Activated naive CD8-positive, alpha-beta T cell treated with anti-CD3 and anti-CD28 coated beads, Interleukin-2, amount 50 U/mL, for 24 hours (primary cell): Measurements from ENCODE around the gene FCHO2.
"Not testable (repeated sequence)": the region's sequence is repeated elsewhere in the genome, so short reads cannot be mapped to it uniquely, and the experiment has no call there.

Source experiments
- ATAC-seq: fragments of 150-1000 bp; cut with Tn5 transposase; one replicate; pipeline ENCODE4 v1.10.0; 2021
- DNase-seq: peaks from one replicate; pipeline ENCODE4 v3.0.0; 2021
- H3K27ac Mint-ChIP-seq: one replicate; pipeline ENCODE4 v1.8.0; 2021; ENCODE audit warnings: mild to moderate bottlenecking, mixed read lengths
- H3K27me3 Mint-ChIP-seq: one replicate; pipeline ENCODE4 v1.8.0; 2021; ENCODE audit warnings: mixed read lengths
- H3K36me3 Mint-ChIP-seq: one replicate; pipeline ENCODE4 v1.8.0; 2021; ENCODE audit warnings: low read depth, mixed read lengths
- H3K4me1 Mint-ChIP-seq: one replicate; pipeline ENCODE4 v1.8.0; 2021; ENCODE audit warnings: mixed read lengths
- H3K4me3 Mint-ChIP-seq: one replicate; pipeline ENCODE4 v1.8.0; 2021; ENCODE audit warnings: mild to moderate bottlenecking, moderate library complexity, mixed read lengths
- H3K9me3 Mint-ChIP-seq: one replicate; pipeline ENCODE4 v1.8.0; 2021; ENCODE audit warnings: mixed read lengths

Gene FCHO2

GRCh38 chr5:72943307-72943706 lies 12.5 kb upstream of the FCHO2 start:
- Mint-ChIP-seq H3K36me3 (no peaks in the 10 kb centered on the region), H3K4me1 (no peaks in the 10 kb centered on the region), H3K9me3 (no peaks in the 10 kb centered on the region), H3K4me3 (no peak overlapping the region), H3K27ac (no peak overlapping the region), H3K27me3 (peaks cover 37% of the 10 kb centered on the region)
- ATAC-seq (no peak), DNase-seq (no peak)

GRCh38 chr5:72947498-72947897 lies 8.3 kb upstream of the FCHO2 start:
- no peaks in the 10 kb centered on the region for H3K9me3 Mint-ChIP-seq
- H3K27me3 Mint-ChIP-seq, result peaks cover 31% of the 10 kb centered on the region
- H3K36me3 Mint-ChIP-seq, result no peaks in the 10 kb centered on the region
- no peaks in the 10 kb centered on the region for H3K4me1 Mint-ChIP-seq
- no peak overlapping the region for H3K4me3 Mint-ChIP-seq
- ATAC-seq (no peak), DNase-seq (no peak)
- no peak overlapping the region for H3K27ac Mint-ChIP-seq

- no peak for DNase-seq
- Mint-ChIP-seq H3K9me3 (no peaks in the 10 kb centered on the region), H3K27ac (no peak overlapping the region), H3K4me3 (no peak overlapping the region), H3K36me3 (no peaks in the 10 kb centered on the region), H3K27me3 (peaks cover 39% of the 10 kb centered on the region), H3K4me1 (no peaks in the 10 kb centered on the region)
- no peak for ATAC-seq
These were observed 6.4 kb upstream of the FCHO2 start for GRCh38 chr5:72949481-72949880.

GRCh38 chr5:72951671-72952468 lies 4.0 kb upstream of the FCHO2 start:
- ATAC-seq (no peak), DNase-seq (no peak)
- Mint-ChIP-seq H3K36me3 (peaks cover 2% of the 10 kb centered on the region), H3K27ac (no peak overlapping the region), H3K4me3 (no peak overlapping the region), H3K27me3 (peaks cover 49% of the 10 kb centered on the region), H3K9me3 (no peaks in the 10 kb centered on the region), H3K4me1 (peaks cover 16% of the 10 kb centered on the region)

GRCh38 chr5:72954389-72954788 lies 1.5 kb upstream of the FCHO2 start:
- peaks cover 21% of the 10 kb centered on the region for H3K4me1 Mint-ChIP-seq
- no peak overlapping the region for H3K4me3 Mint-ChIP-seq
- ATAC-seq (no peak), DNase-seq (no peak)
- H3K27me3 Mint-ChIP-seq, result peaks cover 55% of the 10 kb centered on the region
- no peak overlapping the region for H3K27ac Mint-ChIP-seq
- peaks cover 2% of the 10 kb centered on the region for H3K36me3 Mint-ChIP-seq
- no peaks in the 10 kb centered on the region for H3K9me3 Mint-ChIP-seq

GRCh38 chr5:72955143-72955767 lies 586 bp upstream of the FCHO2 start:
- peak overlapping the region; percentile 86 for H3K27ac Mint-ChIP-seq
- peak; percentile 12 for ATAC-seq
- H3K4me1 Mint-ChIP-seq, result peaks cover 21% of the 10 kb centered on the region
- peaks cover 2% of the 10 kb centered on the region for H3K36me3 Mint-ChIP-seq
- peaks cover 63% of the 10 kb centered on the region for H3K27me3 Mint-ChIP-seq
- H3K9me3 Mint-ChIP-seq, result no peaks in the 10 kb centered on the region
- H3K4me3 Mint-ChIP-seq, result peak overlapping the region; percentile 85
- DNase-seq, result no peak

GRCh38 chr5:72956324-72957140 lies 691 bp downstream of the FCHO2 start:
- Mint-ChIP-seq H3K36me3 (peaks cover 2% of the 10 kb centered on the region), H3K27me3 (peaks cover 59% of the 10 kb centered on the region), H3K4me3 (peak overlapping the region; percentile 82), H3K9me3 (no peaks in the 10 kb centered on the region), H3K4me1 (peaks cover 21% of the 10 kb centered on the region), H3K27ac (peak overlapping the region; percentile 48)
- ATAC-seq, result peak; percentile 38
- DNase-seq, result peak; percentile 20

GRCh38 chr5:72957337-72957736 lies 1.5 kb downstream of the FCHO2 start:
- peaks cover 53% of the 10 kb centered on the region for H3K27me3 Mint-ChIP-seq
- peaks cover 2% of the 10 kb centered on the region for H3K36me3 Mint-ChIP-seq
- ATAC-seq (no peak), DNase-seq (no peak)
- no peak overlapping the region for H3K27ac Mint-ChIP-seq
- peak overlapping the region; percentile 82 for H3K4me3 Mint-ChIP-seq
- no peaks in the 10 kb centered on the region for H3K9me3 Mint-ChIP-seq
- H3K4me1 Mint-ChIP-seq, result peaks cover 21% of the 10 kb centered on the region

GRCh38 chr5:72959257-72959656 lies 3.4 kb downstream of the FCHO2 start:
- DNase-seq, result no peak
- Mint-ChIP-seq H3K36me3 (peaks cover 2% of the 10 kb centered on the region), H3K27me3 (peaks cover 47% of the 10 kb centered on the region), H3K4me3 (no peak overlapping the region), H3K9me3 (no peaks in the 10 kb centered on the region), H3K27ac (no peak overlapping the region), H3K4me1 (peaks cover 21% of the 10 kb centered on the region)
- ATAC-seq, result no peak

- not testable (repeated sequence) for H3K27me3 Mint-ChIP-seq, H3K9me3 Mint-ChIP-seq, H3K36me3 Mint-ChIP-seq, H3K27ac Mint-ChIP-seq, H3K4me1 Mint-ChIP-seq, H3K4me3 Mint-ChIP-seq, DNase-seq, ATAC-seq
These were observed 18.6 kb downstream of the FCHO2 start for GRCh38 chr5:72974481-72974880.

- H3K4me1 Mint-ChIP-seq, H3K9me3 Mint-ChIP-seq, H3K27me3 Mint-ChIP-seq: not testable (repeated sequence)
These were observed 21.0 kb downstream of the FCHO2 start for GRCh38 chr5:72976810-72977209.

GRCh38 chr5:72985719-72986118 lies 29.9 kb downstream of the FCHO2 start:
- Mint-ChIP-seq H3K27me3 (peaks cover 9% of the 10 kb centered on the region), H3K4me3 (no peak overlapping the region), H3K9me3 (no peaks in the 10 kb centered on the region), H3K27ac (no peak overlapping the region), H3K4me1 (peaks cover 2% of the 10 kb centered on the region), H3K36me3 (peaks cover 1% of the 10 kb centered on the region)
- no peak for ATAC-seq
- DNase-seq, result no peak

More at GRCh38 chr5:72976810-72977209, 21.0 kb downstream of the FCHO2 start:
- H3K36me3 Mint-ChIP-seq, H3K27ac Mint-ChIP-seq, DNase-seq, ATAC-seq, H3K4me3 Mint-ChIP-seq: not testable (repeated sequence)

GRCh38 chr5:72988769-72989168 lies 32.9 kb downstream of the FCHO2 start:
- no peak overlapping the region for H3K4me3 Mint-ChIP-seq

GRCh38 chr5:72991394-72991793 lies 35.6 kb downstream of the FCHO2 start:
- Mint-ChIP-seq H3K9me3 (peaks cover 9% of the 10 kb centered on the region), H3K4me3 (no peak overlapping the region), H3K36me3 (peaks cover 8% of the 10 kb centered on the region), H3K27me3 (peaks cover 20% of the 10 kb centered on the region), H3K27ac (peak overlapping the region; percentile 62), H3K4me1 (peaks cover 11% of the 10 kb centered on the region)
- DNase-seq (no peak), ATAC-seq (peak; percentile 46)

More at GRCh38 chr5:72988769-72989168, 32.9 kb downstream of the FCHO2 start:
- DNase-seq, result no peak
- Mint-ChIP-seq H3K9me3 (no peaks in the 10 kb centered on the region), H3K27me3 (peaks cover 18% of the 10 kb centered on the region), H3K36me3 (peaks cover 2% of the 10 kb centered on the region), H3K4me1 (peaks cover 11% of the 10 kb centered on the region), H3K27ac (no peak overlapping the region)
- ATAC-seq, result no peak
